Loucy (cell line): ENCODE data around the gene ERBB3.
"Not testable (repeated sequence)": the region's sequence is repeated elsewhere in the genome, so short reads cannot be mapped to it uniquely, and the experiment has no call there.

Experiments used
- H2AFZ ChIP-seq: fragments of 200-600 bp; sonication (generic); 2 replicates; pipeline ENCODE4 v1.6.0; 2016; ENCODE audit warnings: antibody characterized with exemption, mild to moderate bottlenecking, low read length, moderate library complexity
- H3F3A ChIP-seq: fragments of 200-600 bp; 2 replicates; pipeline ENCODE4 v1.6.0; 2016; ENCODE audit warnings: antibody characterized with exemption, low read depth, mild to moderate bottlenecking
- H3K27me3 ChIP-seq: fragments of 200-600 bp; sonication (generic); 2 replicates; pipeline ENCODE4 v1.6.1; 2014; ENCODE audit warnings: low read length, mild to moderate bottlenecking; ENCODE audit not compliant: insufficient read depth, poor library complexity, severe bottlenecking
- H3K36me3 ChIP-seq: fragments of 200-600 bp; sonication (generic); 2 replicates; pipeline ENCODE4 v1.6.1; 2016; ENCODE audit warnings: low read length; ENCODE audit not compliant: insufficient read depth
- H3K4me1 ChIP-seq: fragments of 200-600 bp; sonication (generic); 2 replicates; pipeline ENCODE4 v1.5.1; 2014; ENCODE audit warnings: low read length, mild to moderate bottlenecking; ENCODE audit not compliant: insufficient read depth, poor library complexity, severe bottlenecking
- H3K4me2 ChIP-seq: fragments of 200-600 bp; sonication (generic); 2 replicates; pipeline ENCODE4 v1.6.0; 2014; ENCODE audit warnings: antibody characterized with exemption, low read length, low read depth, mild to moderate bottlenecking; ENCODE audit not compliant: poor library complexity, severe bottlenecking
- H3K4me3 ChIP-seq: fragments of 200-600 bp; sonication (generic); 2 replicates; pipeline ENCODE4 v1.5.1; 2014; ENCODE audit warnings: low read length, mild to moderate bottlenecking, mixed read lengths; ENCODE audit not compliant: poor library complexity, severe bottlenecking
- H3K79me2 ChIP-seq: fragments of 200-600 bp; sonication (generic); 2 replicates; pipeline ENCODE4 v1.6.1; 2014; ENCODE audit warnings: low read length; ENCODE audit not compliant: insufficient read depth
- H3K9ac ChIP-seq: fragments of 200-600 bp; sonication (generic); 2 replicates; pipeline ENCODE4 v1.6.0; 2014; ENCODE audit warnings: mild to moderate bottlenecking, low read depth, low read length, moderate library complexity; ENCODE audit not compliant: poor library complexity, severe bottlenecking
- H3K9me2 ChIP-seq: fragments of 200-600 bp; sonication (generic); replicated peaks from 2 replicates; pipeline ENCODE4 v1.6.1; 2016; ENCODE audit warnings: low read depth, low read length, mixed read lengths
- H3K9me3 ChIP-seq: fragments of 200-600 bp; sonication (generic); 2 replicates; pipeline ENCODE4 v1.6.1; 2014; ENCODE audit warnings: mild to moderate bottlenecking, antibody characterized with exemption, low read length, low read depth; ENCODE audit not compliant: insufficient read depth
- H4K20me1 ChIP-seq: fragments of 200-600 bp; sonication (generic); 2 replicates; pipeline ENCODE4 v1.6.0; 2014; ENCODE audit warnings: antibody characterized with exemption, low read length, mild to moderate bottlenecking; ENCODE audit not compliant: insufficient read depth, poor library complexity, severe bottlenecking
- CTCF ChIP-seq: fragments of 200-600 bp; sonication (generic); conservative IDR thresholded peaks from 2 replicates; pipeline ENCODE4 v1.5.1; 2014; ENCODE audit warnings: mild to moderate bottlenecking, antibody characterized with exemption, low read length
- EZH2phosphoT487 ChIP-seq: fragments of 200-600 bp; IDR thresholded peaks from 2 replicates; pipeline ENCODE4 v1.6.1; 2018; ENCODE audit warnings: antibody characterized with exemption, mild to moderate bottlenecking, moderate library complexity, borderline replicate concordance

ERBB3 gene

GRCh38 chr12:56074396-56074795 lies 5.6 kb upstream of the ERBB3 start:
- Histone ChIP-seq H3K9ac (no peak overlapping the region), H3K4me1 (peaks cover under 1% of the 10 kb centered on the region), H3K27me3 (no peaks in the 10 kb centered on the region), H3F3A (no peaks in the 10 kb centered on the region), H4K20me1 (no peaks in the 10 kb centered on the region), H3K9me2 (no peaks in the 10 kb centered on the region), H3K4me2 (no peak overlapping the region), H3K36me3 (no peaks in the 10 kb centered on the region), H3K79me2 (no peaks in the 10 kb centered on the region), H3K4me3 (no peak overlapping the region), H2AFZ (no peak overlapping the region), H3K9me3 (no peaks in the 10 kb centered on the region)
- no peak for TF ChIP-seq EZH2phosphoT487

- not testable (repeated sequence) for H3K27me3 ChIP-seq, H3K79me2 ChIP-seq, H3K9me3 ChIP-seq, H3K4me2 ChIP-seq, H3K4me3 ChIP-seq, H3K9me2 ChIP-seq, H3K4me1 ChIP-seq, H3K36me3 ChIP-seq, H3K9ac ChIP-seq, H2AFZ ChIP-seq, H4K20me1 ChIP-seq, H3F3A ChIP-seq
These were observed 2.0 kb upstream of the ERBB3 start for GRCh38 chr12:56077966-56078365.

GRCh38 chr12:56078427-56078826 lies 1.5 kb upstream of the ERBB3 start:
- TF ChIP-seq CTCF (no peak), EZH2phosphoT487 (no peak)
- Histone ChIP-seq H3K4me3 (no peak overlapping the region), H3K27me3 (no peaks in the 10 kb centered on the region), H3K4me2 (no peak overlapping the region), H3K9ac (no peak overlapping the region), H3K9me2 (no peaks in the 10 kb centered on the region), H3K9me3 (no peaks in the 10 kb centered on the region), H3K36me3 (no peaks in the 10 kb centered on the region), H4K20me1 (no peaks in the 10 kb centered on the region), H3F3A (no peaks in the 10 kb centered on the region), H3K79me2 (no peaks in the 10 kb centered on the region), H3K4me1 (peaks cover 8% of the 10 kb centered on the region), H2AFZ (no peak overlapping the region)

- H2AFZ ChIP-seq = peak overlapping the region; percentile 99
- peaks cover 8% of the 10 kb centered on the region for H3K4me1 ChIP-seq
- no peaks in the 10 kb centered on the region for H4K20me1 ChIP-seq
- no peaks in the 10 kb centered on the region for H3K9me3 ChIP-seq
- H3K36me3 ChIP-seq = no peaks in the 10 kb centered on the region
- no peaks in the 10 kb centered on the region for H3K27me3 ChIP-seq
- H3K4me2 ChIP-seq = peak overlapping the region; percentile 99
- H3K79me2 ChIP-seq = no peaks in the 10 kb centered on the region
- no peaks in the 10 kb centered on the region for H3F3A ChIP-seq
- H3K9ac ChIP-seq = peak overlapping the region; percentile 58
- H3K9me2 ChIP-seq = no peaks in the 10 kb centered on the region
- H3K4me3 ChIP-seq = peak overlapping the region; percentile 86
- TF ChIP-seq EZH2phosphoT487 = no peak
- TF ChIP-seq CTCF = peak; percentile 59
These were observed 838 bp upstream of the ERBB3 start for GRCh38 chr12:56078931-56079722.
